ENCODE results near the gene DOK4. TPM values are rescaled to one million over a fixed set of nuclear protein-coding genes. Genes with fewer than 3 reads are reported as not detected.

The DOK4 gene
- total RNA-seq, 4 donors from 2014 or later: 16.6 to 36.6 (median 26.6) TPM

DNA sequence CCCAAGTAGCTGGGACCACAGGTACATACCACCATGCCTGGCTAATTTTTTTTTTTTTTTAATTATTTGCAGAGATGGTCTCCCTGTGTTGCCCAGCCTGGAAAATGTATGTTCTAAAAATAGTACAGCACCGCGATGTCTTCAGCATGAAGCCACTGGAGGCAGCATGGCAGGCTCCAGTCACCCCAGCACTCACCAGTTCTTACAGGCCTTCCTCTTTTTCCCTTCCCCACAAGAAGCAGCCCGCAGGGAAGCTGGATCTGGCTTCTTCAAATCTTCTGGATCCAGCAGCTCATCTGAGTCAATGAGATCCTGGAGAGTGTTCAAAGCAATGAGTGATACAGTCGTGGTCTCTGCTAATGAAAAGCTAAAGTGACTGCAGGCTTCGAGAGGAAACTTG is 55.3 kb downstream of the DOK4 start:
- ATAC-seq: no peak
- H3K9me3 ChIP-seq: no peaks in the 10 kb centered on the region
- H3K4me1 ChIP-seq: no peaks in the 10 kb centered on the region
- H3K27me3 ChIP-seq: no peaks in the 10 kb centered on the region
- 63 to 89% methylated on average over 3 to 5 of the region's 5 CpGs for WGBS, 2 donors (ENCODE audit: low coverage in 1 of 2)
- H3K27ac ChIP-seq: no peak overlapping the region
- TF ChIP-seq POLR2A (IDR thresholded peaks at IDR 0.05) (no peak), POLR2AphosphoS5 (IDR thresholded peaks at IDR 0.05) (no peak), EP300 (IDR thresholded peaks at IDR 0.05) (no peak)
- TF ChIP-seq, protein P1, sequence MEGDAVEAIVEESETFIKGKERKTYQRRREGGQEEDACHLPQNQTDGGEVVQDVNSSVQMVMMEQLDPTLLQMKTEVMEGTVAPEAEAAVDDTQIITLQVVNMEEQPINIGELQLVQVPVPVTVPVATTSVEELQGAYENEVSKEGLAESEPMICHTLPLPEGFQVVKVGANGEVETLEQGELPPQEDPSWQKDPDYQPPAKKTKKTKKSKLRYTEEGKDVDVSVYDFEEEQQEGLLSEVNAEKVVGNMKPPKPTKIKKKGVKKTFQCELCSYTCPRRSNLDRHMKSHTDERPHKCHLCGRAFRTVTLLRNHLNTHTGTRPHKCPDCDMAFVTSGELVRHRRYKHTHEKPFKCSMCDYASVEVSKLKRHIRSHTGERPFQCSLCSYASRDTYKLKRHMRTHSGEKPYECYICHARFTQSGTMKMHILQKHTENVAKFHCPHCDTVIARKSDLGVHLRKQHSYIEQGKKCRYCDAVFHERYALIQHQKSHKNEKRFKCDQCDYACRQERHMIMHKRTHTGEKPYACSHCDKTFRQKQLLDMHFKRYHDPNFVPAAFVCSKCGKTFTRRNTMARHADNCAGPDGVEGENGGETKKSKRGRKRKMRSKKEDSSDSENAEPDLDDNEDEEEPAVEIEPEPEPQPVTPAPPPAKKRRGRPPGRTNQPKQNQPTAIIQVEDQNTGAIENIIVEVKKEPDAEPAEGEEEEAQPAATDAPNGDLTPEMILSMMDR (IDR thresholded peaks at IDR 0.05): no peak
- H3K4me3 ChIP-seq: no peak overlapping the region
- peaks cover 8 to 98% of the 10 kb centered on the region in 2 donors for H3K36me3 ChIP-seq

DNA sequence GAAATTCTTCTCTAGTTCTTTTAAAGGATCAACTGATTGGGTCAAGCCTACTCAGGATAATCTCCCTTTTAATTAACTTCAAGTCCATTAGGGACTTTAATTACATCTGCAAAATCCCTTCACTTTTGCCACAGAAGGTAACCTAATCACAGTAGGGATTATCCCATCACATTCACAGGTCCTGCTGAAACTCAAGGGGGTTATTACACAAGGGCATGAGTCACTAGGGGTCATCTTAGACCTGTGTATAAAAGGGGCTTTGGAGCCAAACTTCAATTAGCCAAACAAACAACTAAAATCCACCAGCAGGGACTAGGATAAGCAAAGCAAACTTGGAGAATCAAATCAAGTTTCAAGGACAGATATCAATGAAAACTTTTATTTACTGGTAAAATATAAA is 58.5 kb downstream of the DOK4 start:
- no peak for ATAC-seq
- Histone ChIP-seq H3K4me3 (no peak overlapping the region), H3K9me3 (no peaks in the 10 kb centered on the region), H3K27me3 (no peaks in the 10 kb centered on the region), H3K4me1 (peaks cover 0 to 11% (median 3%) of the 10 kb centered on the region in 3 donors), H3K36me3 (peaks cover 3 to 66% of the 10 kb centered on the region in 2 donors), H3K27ac (no peak overlapping the region)
- TF ChIP-seq, protein P1 (IDR thresholded peaks at IDR 0.05): no peak
- TF ChIP-seq EP300 (IDR thresholded peaks at IDR 0.05): no peak

DNA sequence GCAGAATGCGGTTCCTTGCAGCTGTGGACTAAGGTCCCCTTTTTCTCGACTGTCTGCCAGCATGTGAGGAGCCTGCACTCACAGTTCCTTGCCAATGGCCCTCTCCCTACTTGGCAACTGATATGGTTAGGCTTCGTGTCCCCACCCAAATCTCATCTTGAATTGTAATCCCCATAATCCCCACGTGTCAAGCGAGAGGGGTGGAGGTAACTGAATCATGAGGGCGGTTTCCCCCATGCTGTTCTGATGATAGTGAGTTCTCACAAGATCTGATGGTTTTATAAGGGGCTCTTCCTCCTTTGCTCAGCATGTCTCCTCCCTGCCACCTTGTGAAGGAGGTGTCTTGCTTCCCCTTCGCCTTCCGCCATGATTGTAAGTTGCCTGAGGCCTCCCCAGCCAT is 59.0 kb downstream of the DOK4 start:
- H3K9me3 ChIP-seq: no peaks in the 10 kb centered on the region
- H3K36me3 ChIP-seq: peaks cover 3 to 61% of the 10 kb centered on the region in 2 donors
- no peak overlapping the region for H3K27ac ChIP-seq
- WGBS, 2 donors (ENCODE audit: low coverage in 1 of 2): 68 to 82% methylated on average over 7 to 8 of the region's 8 CpGs
- H3K4me1 ChIP-seq: peaks cover 0 to 16% (median 7%) of the 10 kb centered on the region in 3 donors
- H3K4me3 ChIP-seq: no peak overlapping the region
- ATAC-seq: no peak
- no peaks in the 10 kb centered on the region for H3K27me3 ChIP-seq
- no peak for TF ChIP-seq POLR2AphosphoS5 (IDR thresholded peaks at IDR 0.05)

DNA sequence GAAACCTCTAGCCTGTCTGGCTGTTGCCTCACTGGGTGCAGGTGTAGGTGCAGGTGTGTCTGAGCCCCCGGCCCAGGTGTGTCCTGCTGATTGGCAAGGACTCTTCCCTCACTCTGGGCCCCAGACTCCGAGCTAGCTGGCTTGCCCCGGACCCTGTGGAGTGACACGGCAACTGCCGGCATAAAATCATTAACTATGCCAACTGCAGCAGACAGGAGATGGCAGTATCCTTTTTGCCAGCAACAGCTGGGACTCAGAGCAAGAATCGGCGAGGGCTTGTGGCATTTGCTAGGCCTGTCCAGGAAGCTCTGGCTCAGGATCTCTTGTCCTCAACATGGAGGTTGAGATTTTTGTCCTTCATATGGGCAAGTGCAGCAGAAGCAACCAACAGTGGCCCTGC is 59.9 kb downstream of the DOK4 start:
- WGBS, 2 donors (ENCODE audit: low coverage in 1 of 2): 83% methylated on average over 1 of the region's 7 CpGs; no CpG with 5 or more reads in 1 of the 2 donors
- Histone ChIP-seq H3K36me3 (peaks cover 3 to 52% of the 10 kb centered on the region in 2 donors), H3K9me3 (no peaks in the 10 kb centered on the region), H3K4me1 (peaks cover 0 to 23% (median 10%) of the 10 kb centered on the region in 3 donors), H3K27me3 (no peaks in the 10 kb centered on the region), H3K4me3 (no peak overlapping the region), H3K27ac (no peak overlapping the region)
- ATAC-seq: no peak
- no peak for TF ChIP-seq POLR2AphosphoS5 (IDR thresholded peaks at IDR 0.05)
- TF ChIP-seq, protein P1 (IDR thresholded peaks at IDR 0.05): no peak
- no peak for TF ChIP-seq EP300 (IDR thresholded peaks at IDR 0.05)
- TF ChIP-seq POLR2A (IDR thresholded peaks at IDR 0.05): no peak

DNA sequence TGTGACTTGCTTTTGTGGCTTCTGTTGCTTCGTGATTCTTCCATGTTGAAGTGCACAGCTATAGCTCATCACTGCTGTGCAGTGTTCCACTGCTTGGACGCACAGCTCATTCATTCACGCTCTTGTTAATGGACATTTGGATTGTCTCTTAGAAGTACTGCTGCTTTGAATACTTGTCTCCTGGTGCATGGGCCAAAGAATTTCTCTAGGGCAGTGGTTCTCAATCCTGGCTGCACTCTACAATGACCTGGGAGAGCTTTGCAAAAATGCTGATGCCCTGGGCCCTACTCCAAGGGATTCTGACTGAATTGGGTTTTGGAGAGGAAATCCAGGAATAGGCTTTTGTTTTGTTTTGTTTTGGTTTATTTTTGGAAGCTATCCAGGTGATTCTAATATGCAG is 61.7 kb downstream of the DOK4 start:
- peaks cover 0 to 34% of the 10 kb centered on the region in 2 donors for H3K36me3 ChIP-seq
- ATAC-seq: peak; percentile 44
- H3K4me1 ChIP-seq: peaks cover 0 to 23% (median 10%) of the 10 kb centered on the region in 3 donors
- H3K27me3 ChIP-seq: no peaks in the 10 kb centered on the region
- no peak overlapping the region for H3K27ac ChIP-seq
- H3K9me3 ChIP-seq: no peaks in the 10 kb centered on the region
- TF ChIP-seq EP300 (IDR thresholded peaks at IDR 0.05) (no peak), POLR2A (IDR thresholded peaks at IDR 0.05) (no peak), POLR2AphosphoS5 (IDR thresholded peaks at IDR 0.05) (no peak)
- TF ChIP-seq, protein P1 (IDR thresholded peaks at IDR 0.05): no peak
- WGBS, 2 donors (ENCODE audit: low coverage in 1 of 2): 48 to 67% methylated on average over 1 to 3 of the region's 3 CpGs
- H3K4me3 ChIP-seq: no peak overlapping the region

Measured in gastroesophageal sphincter (tissue), 4 donors.